ENCODE measurements around the gene SORL1-AS1.

Gene SORL1-AS1

DNA sequence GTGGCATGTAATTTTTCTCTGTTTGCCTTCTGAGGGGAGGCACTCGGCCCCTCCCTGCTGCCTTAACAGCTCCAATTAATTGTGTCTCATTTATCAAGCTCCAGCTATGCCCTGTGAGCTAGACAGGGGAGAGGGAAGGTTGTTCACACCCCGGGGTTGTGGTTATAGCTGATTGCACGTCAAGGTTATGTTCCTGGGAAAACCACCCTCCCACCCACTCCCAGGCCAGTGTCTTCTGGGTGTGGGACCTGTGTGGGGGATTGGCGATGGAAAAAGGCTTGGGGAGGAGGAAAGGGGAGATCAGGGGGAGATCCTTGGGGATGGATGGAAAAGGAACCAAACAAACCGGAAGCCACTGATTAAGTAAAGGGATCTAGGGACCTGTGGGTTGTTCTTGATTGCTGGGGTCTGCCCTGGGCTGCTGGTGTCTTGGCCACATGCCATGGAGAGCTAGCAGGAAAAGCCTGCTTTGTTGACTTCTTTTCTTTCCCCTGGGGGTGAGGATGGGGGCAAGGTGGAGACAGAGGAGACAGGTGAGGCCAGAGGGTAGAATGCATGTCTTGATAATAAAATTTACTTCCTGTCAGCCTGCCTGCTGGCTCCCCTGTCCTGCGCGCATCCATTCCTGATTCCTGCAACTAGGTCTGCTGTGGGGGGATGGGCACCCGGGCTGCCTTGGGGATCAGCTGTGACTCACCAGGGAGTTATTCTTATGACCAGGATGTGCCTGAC lies 13.5 kb upstream of the SORL1-AS1 start:
- no peak overlapping the region for H3K4me3 ChIP-seq (ENCODE audit: low read length)
- DNase-seq (ENCODE audit: low read depth), result peak; percentile 97
- TF ChIP-seq, protein P1, sequence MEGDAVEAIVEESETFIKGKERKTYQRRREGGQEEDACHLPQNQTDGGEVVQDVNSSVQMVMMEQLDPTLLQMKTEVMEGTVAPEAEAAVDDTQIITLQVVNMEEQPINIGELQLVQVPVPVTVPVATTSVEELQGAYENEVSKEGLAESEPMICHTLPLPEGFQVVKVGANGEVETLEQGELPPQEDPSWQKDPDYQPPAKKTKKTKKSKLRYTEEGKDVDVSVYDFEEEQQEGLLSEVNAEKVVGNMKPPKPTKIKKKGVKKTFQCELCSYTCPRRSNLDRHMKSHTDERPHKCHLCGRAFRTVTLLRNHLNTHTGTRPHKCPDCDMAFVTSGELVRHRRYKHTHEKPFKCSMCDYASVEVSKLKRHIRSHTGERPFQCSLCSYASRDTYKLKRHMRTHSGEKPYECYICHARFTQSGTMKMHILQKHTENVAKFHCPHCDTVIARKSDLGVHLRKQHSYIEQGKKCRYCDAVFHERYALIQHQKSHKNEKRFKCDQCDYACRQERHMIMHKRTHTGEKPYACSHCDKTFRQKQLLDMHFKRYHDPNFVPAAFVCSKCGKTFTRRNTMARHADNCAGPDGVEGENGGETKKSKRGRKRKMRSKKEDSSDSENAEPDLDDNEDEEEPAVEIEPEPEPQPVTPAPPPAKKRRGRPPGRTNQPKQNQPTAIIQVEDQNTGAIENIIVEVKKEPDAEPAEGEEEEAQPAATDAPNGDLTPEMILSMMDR (IDR thresholded peaks at IDR 0.05; ENCODE audit: insufficient read depth, low read depth, low read length, missing control alignments), result no peak

DNA sequence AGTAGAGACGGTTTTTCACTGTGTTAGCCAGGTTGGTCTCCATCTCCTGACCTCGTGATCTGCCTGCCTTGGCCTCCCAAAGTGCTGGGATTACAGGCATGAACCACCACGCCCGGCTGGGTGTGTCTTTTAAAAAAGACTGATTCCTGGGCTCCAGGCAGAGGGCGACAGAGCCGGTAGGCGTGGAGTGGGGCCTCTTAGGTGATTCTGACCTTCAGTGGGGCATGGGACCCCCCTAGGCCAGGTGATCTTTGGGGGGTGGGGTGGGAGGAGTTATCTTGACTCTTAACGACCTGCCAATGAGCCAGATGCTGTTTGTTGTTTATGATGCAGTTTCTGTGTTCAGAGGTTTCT lies 12.9 kb upstream of the SORL1-AS1 start:
- DNase-seq (ENCODE audit: low read depth), result no peak
- H3K4me3 ChIP-seq (ENCODE audit: low read length), result no peak overlapping the region
- TF ChIP-seq, protein P1 (IDR thresholded peaks at IDR 0.05; ENCODE audit: insufficient read depth, low read depth, low read length, missing control alignments), result no peak

DNA sequence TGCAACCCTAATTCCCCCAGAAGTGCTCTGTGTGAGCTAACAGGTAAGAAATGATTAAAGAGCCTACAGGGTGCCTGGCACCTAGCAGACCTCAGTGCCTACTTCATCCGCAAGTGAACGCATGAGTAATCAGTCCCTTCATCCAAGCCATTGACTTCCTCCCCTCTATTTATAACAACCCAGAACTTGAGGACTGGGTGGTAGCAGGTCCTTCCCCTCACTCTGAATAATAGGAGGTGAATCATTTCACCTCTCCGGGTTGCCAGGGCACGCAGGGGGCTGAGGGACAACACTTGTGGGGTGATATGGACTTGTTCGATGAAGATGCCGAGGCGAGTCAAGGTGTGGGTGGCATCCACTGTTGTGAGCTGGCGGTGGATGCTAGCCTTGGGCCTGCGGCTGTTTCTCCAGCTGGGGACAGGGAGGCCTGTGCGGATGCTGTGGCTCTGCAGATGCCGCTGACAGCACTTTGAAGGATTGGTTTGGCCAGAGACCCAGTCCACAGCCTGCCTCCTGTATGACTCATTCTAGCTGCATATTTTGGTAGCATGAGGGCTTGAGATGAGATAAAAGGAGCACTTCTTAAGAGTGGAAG lies 11.7 kb upstream of the SORL1-AS1 start:
- TF ChIP-seq, protein P1 (IDR thresholded peaks at IDR 0.05; ENCODE audit: insufficient read depth, low read depth, low read length, missing control alignments), result no peak
- peak; percentile 80 for DNase-seq (ENCODE audit: low read depth)
- H3K4me3 ChIP-seq (ENCODE audit: low read length), result no peak overlapping the region

DNA sequence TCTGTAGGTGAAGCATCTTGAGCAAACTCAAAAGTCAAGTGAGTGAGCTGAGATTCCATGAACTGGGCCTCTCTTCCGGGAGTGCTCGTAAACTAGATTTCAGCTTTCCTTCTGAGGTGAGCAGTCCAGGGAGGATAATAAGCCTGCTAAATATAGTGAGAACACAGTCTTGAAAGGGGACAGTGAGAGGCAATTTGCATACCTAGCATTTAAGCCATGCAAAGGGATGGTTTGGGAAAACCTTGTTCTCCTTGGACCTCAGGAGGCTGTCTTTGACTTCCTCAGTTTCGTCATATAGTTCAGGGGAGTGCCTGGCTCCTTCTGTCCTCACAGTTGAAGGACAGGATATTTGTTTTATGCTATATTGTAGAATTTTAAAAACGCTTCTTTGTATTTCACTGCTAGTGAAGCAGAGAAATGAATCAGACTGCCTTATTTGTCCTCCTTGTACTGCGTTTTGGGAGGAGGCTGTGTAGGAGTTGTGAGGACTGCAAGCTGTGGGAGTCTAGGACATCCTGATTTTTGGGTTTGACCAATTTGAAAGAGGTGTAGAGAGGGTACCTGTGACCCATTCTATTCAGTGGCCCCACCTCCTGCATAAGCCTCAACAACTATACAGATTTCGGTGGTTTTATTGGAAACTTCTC lies 11.0 kb upstream of the SORL1-AS1 start:
- TF ChIP-seq, protein P1 (IDR thresholded peaks at IDR 0.05; ENCODE audit: insufficient read depth, low read depth, low read length, missing control alignments), result no peak
- DNase-seq (ENCODE audit: low read depth), result no peak
- no peak overlapping the region for H3K4me3 ChIP-seq (ENCODE audit: low read length)

DNA sequence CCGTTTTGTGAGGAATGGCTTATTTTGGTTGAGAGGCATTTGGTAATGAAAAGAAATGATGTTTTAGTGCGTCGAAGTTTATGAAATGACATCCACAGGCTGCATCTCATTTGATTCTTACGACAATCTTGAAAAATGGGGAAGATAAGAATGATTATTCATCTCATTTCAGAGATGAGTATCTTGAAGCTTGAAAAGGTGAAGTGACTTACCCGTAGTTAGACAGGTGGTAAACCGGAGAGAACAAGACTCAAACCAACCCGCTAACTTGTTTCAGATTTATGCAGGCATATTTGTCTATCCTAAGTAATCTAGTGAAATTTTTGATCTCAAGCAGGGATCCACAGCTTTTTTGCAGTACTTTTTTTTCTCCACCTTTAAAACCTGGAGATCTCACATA lies 9.1 kb upstream of the SORL1-AS1 start:
- TF ChIP-seq, protein P1 (IDR thresholded peaks at IDR 0.05; ENCODE audit: insufficient read depth, low read depth, low read length, missing control alignments), result no peak
- no peak overlapping the region for H3K4me3 ChIP-seq (ENCODE audit: low read length)
- DNase-seq (ENCODE audit: low read depth), result no peak

DNA sequence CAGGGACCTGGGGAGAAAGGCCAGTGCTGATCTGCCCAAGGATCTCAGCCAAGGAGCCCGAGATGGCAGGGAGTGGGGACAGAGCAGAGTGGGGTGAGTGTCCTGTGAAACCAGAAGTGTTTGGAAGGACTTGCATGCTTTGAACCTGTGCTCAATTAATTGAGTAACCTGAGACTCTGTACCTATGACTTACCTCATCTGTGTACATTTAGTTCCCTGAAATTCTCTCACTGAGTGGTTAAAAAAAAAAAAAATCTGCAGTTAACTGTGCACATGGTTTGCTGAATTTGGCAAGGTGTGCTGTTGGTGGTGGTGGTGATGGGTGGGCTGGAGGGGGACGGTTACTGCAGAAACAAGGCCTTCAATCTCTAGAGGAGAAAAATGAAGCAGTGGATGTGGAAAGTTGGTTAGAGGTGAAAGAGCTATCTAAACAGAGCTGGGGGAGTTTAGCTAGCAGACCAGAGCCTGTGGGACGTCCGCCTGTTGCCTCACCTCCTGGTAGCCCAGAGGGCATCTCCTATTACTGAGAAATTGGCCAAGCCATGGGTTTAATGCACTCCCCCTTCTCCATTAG lies 8.3 kb upstream of the SORL1-AS1 start:
- no peak for DNase-seq (ENCODE audit: low read depth)
- no peak overlapping the region for H3K4me3 ChIP-seq (ENCODE audit: low read length)
- TF ChIP-seq, protein P1 (IDR thresholded peaks at IDR 0.05; ENCODE audit: insufficient read depth, low read depth, low read length, missing control alignments), result no peak

Data from epithelial cell of esophagus (primary cell).